HG03045 (cell line): ENCODE measurements around the gene MYL7.
"Not testable (repeated sequence)": the region's sequence is repeated elsewhere in the genome, so short reads cannot be mapped to it uniquely, and the experiment has no call there.

Experiments used
- ATAC-seq: cut with Tn5 transposase; IDR thresholded peaks from one replicate; pipeline ENCODE4 v1.9.1; 2021; ENCODE audit warnings: mild to moderate bottlenecking, moderate library complexity; ENCODE audit not compliant: unreplicated experiment

MYL7 gene

GRCh38 chr7:44133295-44133694, 7.8 kb downstream of the MYL7 start:
- ATAC-seq, result no peak

- ATAC-seq, result no peak
These were observed 9.1 kb downstream of the MYL7 start for GRCh38 chr7:44132039-44132438.

- ATAC-seq, result no peak
These were observed 9.7 kb downstream of the MYL7 start for GRCh38 chr7:44131173-44132029.

GRCh38 chr7:44128721-44129582, 12.2 kb downstream of the MYL7 start:
- no peak for ATAC-seq

- no peak for ATAC-seq
These were observed 14.0 kb downstream of the MYL7 start for GRCh38 chr7:44127161-44127560.

GRCh38 chr7:44126574-44126973, 14.6 kb downstream of the MYL7 start:
- ATAC-seq, result not testable (repeated sequence)

GRCh38 chr7:44124822-44125202, 16.3 kb downstream of the MYL7 start:
- no peak for ATAC-seq

GRCh38 chr7:44123190-44124003, 17.7 kb downstream of the MYL7 start, which contains the start of gene POLD2:
TSS of gene POLD2 (minus strand) at chr7:44123548. CDS start at chr7:44122053, 1,495 bp downstream.
- peak; percentile 99 for ATAC-seq

- ATAC-seq, result no peak
These were observed 18.6 kb downstream of the MYL7 start for GRCh38 chr7:44122529-44122928.

- ATAC-seq, result no peak
These were observed 19.2 kb downstream of the MYL7 start for GRCh38 chr7:44121761-44122420.

- ATAC-seq, result no peak
These were observed 20.7 kb downstream of the MYL7 start for GRCh38 chr7:44120395-44120794.

- no peak for ATAC-seq
These were observed 21.2 kb downstream of the MYL7 start for GRCh38 chr7:44119829-44120380.

- no peak for ATAC-seq
These were observed 23.2 kb downstream of the MYL7 start for GRCh38 chr7:44117801-44118429.

- ATAC-seq, result no peak
These were observed 24.1 kb downstream of the MYL7 start for GRCh38 chr7:44116789-44117666.

- ATAC-seq, result no peak
These were observed 24.9 kb downstream of the MYL7 start for GRCh38 chr7:44116087-44116788.

GRCh38 chr7:44114586-44115310, 26.4 kb downstream of the MYL7 start:
- ATAC-seq, result no peak

GRCh38 chr7:44113764-44114354, 27.3 kb downstream of the MYL7 start:
- ATAC-seq, result no peak
